HL-60/S4 (cell line): Measurements from ENCODE around the gene DBNDD2.

ENCODE experiments used
- in situ Hi-C: fragments of 300-500 bp; cut with MboI; formaldehyde crosslinking; loops from 2 replicates; pipeline ENCODE4 v1.14.3; 2022; ENCODE audit warnings: low sequenced_read_pairs

DBNDD2 gene

DNA sequence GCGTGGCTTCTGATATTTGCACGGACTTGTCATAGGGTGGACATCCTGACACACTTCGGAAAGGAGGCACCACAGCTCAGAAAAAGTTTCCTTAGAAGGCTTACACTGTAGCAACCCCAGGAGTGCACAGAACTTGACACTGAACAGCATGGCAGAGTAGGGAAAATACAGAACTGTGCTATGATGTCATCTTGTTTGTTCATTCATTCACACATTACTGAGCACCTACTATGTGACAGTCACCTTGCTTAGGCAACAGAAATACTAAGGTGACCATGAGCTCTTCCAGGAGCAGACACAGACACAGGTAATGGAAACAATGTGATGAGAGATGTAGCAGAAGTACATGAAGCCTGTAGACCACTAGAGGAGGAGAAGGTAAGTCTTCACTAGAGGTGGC lies 5.4 kb downstream of the DBNDD2 start:
- in situ Hi-C loops = no loop called here

DNA sequence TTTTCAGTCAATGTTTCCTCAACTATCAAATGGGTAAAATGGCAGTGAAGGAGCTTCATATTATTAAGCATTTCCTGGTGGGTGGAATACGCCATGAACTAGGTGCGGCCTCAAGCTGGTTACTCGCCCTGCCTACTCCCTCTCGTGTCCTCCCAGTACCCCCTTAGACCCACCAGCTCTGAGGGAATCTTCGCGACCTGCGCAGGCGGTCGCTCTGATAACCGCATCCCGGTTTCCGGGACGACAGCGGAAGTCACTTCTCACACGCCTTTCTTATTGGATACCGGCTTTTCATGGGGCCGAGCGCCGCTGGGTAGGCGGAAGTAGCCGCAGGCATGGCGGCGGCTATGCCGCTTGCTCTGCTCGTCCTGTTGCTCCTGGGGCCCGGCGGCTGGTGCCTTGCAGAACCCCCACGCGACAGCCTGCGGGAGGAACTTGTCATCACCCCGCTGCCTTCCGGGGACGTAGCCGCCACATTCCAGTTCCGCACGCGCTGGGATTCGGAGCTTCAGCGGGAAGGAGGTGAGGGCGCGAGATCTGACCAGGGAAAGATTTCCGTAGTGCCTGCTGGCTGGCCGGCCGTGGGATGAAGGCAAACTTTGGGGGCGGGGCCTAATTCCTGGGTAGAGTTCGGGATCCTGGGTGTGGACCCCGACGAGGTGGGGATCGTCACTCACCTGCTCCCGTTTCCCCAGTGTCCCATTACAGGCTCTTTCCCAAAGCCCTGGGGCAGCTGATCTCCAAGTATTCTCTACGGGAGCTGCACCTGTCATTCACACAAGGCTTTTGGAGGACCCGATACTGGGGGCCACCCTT lies 7.9 kb downstream of the DBNDD2 start, which contains the start of gene PIGT:
Gene PIGT (plus strand): TSS at position 320 of the 816 bp plus-strand sequence. CDS start 16 bp downstream, at position 336.
- in situ Hi-C loops = no loop called here

DNA sequence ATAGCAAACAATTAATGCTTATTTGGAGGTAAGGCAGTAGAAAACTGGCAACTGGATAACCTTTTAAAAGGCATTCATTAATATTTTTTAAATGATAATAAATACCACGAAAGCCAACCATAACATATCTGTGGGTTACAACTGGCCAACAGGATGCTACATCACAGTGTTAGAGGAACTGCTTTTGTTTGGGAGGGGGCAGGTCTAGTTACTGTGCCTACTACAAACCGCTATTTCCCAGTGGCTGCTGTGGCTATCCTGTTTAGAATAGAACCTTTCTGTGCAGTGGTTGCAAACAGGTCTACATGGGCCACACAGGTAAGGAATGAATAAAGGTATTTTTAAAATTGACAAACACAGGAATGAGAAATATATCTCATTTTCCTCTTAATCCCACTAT lies 8.8 kb downstream of the DBNDD2 start:
- in situ Hi-C loops = no loop called here

DNA sequence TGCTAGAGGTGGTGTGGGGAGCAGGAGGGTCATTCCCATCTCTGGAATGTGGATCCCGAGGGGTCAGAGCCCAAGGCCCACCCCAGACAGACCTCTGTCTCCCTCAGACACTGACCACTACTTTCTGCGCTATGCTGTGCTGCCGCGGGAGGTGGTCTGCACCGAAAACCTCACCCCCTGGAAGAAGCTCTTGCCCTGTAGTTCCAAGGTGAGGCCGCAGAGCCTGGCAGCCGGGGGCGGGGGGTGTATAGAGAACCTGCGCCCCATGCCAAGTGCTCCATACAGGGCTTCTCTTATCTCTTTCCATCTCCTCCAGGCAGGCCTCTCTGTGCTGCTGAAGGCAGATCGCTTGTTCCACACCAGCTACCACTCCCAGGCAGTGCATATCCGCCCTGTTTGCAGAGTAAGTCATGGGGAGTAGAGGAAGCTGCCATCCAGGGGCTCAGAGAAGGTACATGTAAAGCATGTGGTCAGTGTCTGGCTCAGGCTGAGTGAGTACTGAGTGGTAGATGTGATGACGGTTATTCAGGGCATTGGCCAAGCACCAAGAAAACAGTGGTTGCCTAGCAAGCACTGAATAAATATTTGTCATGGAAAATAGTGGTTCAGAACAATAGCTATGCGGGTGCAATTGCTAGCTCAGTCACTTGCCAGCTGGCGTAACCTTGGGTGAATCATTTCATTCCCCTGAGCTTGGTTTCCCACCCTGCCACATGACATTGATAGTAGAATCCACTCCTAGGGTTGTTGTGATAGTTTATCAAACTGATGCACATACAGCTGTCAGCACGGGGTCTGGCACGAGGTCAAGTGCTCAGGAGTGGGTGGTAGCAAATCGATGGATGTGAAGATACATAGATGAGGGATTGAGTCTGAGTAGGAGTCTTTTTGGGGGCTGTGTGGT lies 11.4 kb downstream of the DBNDD2 start:
- in situ Hi-C loops = no loop called here

DNA sequence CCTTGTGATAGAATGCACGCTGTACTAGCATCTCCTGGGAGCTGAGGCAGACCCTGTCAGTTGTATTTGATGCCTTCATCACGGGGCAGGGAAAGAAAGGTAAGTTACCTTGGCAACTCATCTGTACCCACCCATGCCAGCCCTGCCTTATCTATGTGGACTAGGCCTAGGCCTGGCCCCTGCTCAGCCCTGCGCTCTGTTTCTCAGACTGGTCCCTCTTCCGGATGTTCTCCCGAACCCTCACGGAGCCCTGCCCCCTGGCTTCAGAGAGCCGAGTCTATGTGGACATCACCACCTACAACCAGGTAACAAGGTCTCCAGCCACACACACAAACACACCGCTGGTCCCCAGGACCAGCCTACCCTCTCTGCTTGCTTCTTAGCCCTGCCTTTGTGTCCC lies 12.0 kb downstream of the DBNDD2 start:
- in situ Hi-C loops = no loop called here

DNA sequence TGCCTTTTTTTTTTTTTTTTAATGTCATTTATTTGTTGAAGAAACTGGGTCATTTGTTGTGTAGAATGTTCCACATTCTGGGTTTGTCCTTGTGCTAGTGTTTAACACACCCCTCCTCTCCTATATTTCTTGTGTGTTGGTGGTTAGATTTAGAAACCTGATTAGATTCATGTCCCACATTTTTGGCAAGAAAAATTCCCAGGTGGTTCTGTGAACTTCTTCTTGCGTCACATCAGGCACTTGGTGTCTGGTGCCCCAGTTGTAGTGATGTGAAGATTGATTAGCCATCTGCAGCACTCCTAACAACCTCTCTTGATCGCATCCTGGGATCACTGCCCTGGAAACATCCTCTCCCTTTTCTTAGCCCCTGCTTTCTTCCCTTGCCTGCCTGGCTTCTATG lies 15.6 kb downstream of the DBNDD2 start:
- in situ Hi-C loops = no loop called here

DNA sequence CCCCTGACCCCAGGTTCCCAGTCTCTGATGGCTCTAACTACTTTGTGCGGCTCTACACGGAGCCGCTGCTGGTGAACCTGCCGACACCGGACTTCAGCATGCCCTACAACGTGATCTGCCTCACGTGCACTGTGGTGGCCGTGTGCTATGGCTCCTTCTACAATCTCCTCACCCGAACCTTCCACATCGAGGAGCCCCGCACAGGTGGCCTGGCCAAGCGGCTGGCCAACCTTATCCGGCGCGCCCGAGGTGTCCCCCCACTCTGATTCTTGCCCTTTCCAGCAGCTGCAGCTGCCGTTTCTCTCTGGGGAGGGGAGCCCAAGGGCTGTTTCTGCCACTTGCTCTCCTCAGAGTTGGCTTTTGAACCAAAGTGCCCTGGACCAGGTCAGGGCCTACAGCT lies 17.5 kb downstream of the DBNDD2 start:
- in situ Hi-C loops = no loop called here

DNA sequence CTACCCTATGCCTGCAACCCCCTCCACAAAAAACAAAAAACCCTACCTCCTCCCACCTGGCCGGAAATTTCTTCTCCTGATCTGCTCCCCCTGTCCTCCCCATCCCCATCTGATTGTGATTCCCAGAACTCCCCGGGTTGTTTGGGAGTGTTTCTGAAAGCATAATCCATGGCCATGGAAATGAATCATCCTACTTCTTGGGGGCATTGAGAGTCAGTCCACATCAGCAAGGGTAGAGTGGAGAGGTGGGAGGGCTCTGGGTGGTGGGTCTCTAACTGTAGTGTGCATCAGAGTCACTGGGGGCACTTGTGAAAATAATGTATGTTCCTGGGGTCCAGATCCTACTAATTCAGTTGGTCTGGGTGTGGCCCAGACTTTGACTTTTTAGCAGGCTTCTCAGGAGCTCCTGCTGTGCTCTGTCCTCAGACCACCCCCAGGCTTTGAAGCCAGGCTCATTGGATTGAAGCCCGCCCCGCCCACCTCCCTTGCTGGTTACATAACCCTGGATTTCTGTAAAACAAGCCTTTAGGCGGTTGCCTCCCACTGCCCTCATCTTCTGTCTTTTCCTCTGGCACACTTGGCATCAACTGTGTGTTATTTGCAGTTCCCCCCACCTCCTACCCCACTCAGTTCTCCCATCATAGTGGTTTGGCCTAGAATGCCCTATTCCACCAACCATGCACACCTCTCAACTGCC lies 18.4 kb downstream of the DBNDD2 start:
- in situ Hi-C loops = no loop called here

DNA sequence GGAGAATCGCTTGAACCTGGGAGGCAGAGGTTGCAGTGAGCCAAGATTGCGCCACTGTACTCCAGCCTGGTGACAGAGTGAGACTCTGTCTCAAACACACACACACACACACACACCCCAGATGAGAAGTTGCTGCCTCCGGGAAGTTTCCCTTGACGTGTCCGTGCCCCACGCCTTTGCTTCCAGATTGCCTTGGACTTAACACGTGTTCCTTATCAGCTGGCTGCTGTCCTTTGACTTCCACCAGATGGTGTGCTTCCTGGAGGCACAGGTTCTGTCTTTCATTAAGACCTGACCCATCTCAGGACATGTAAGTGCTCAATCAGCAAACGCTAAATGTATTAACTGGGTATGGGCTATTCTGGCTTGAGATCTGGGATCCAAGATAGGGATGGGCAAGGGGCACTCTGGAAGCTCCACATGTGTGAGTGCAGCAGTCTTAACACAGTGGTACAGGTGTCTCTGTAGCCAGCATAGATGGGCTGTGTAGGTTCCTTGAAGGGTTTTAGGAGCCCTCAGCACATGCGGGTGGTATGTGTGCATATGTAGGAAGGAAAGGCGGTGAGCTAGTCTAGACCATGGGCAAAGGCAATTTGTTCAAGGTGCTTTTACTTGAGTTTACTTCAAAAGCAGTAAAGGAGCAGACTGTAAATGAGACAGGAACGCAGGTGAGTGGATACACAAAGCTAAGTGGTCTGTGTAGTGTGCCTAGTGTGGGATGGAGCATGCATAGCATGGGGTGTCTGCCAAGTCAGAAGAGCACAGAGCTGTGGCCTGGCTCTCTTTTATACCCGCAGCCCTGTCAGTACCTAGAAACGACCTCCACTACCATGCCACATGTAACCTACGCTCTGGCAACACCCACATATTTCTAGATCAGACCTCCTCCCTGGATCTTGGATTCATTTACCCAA lies 19.4 kb downstream of the DBNDD2 start:
- in situ Hi-C loops = no loop called here

DNA sequence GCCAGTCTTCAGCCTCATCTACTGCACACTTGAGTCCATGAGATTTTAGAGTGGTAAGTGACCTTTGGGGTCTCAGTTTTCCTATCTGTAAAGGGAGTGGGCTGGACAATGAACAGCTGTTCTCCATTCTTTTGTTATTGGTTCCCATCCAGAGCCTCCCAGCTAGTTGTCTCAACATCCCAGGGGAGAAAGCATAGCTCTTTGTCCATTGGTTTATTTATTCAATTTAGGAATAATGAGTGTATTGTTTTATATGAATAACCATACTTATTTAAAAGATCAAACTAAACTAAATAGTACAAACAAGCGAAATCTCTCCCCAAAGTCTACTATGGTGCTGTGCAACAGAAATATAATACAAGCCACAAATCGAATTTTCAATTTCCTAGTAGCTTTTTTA lies 21.5 kb downstream of the DBNDD2 start:
- in situ Hi-C loops = loop anchor here (10.0 kb wide), 1 partner anchor 105 kb away; no protein-coding TSS in a partner anchor

DNA sequence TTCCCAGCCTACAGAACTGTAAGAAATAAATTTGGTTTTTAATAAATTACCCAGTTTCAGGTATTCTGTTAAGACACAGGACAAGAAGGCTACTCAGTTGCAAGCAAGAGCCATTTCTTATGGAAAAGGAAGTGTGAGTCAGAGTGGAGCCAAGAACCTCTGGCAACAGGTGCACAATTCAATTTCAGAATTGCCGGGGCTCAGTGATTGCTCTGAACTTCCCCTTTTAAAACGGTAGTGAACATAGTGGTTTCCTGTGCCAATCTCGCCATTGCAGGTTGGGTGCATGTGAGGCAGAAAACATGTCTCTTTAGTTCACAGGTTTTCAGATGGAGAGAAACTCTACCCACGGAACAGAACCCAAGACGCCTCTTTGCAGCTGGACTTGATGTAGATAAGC lies 24.2 kb downstream of the DBNDD2 start:
- in situ Hi-C loops = loop anchor here (10.0 kb wide), 1 partner anchor 107 kb away; no protein-coding TSS in a partner anchor

DNA sequence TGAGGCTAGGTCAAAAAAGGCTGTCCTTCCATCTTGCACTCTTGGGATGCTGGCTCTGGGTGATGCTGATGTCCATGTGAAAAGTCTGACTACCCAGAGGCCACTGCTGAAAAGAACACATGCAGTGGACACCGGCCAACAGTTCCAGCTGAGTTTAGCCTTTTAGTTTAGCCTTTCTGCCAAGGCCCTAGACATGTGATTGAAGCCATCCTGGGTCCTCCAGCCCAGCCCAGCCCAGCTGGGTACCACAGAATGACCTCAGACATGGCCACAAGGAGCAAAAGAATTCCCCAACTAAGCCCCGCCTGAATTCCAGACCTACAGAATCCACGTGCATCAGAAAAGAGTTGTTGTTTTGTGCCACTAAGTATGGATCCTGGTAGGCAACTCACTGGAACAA lies 25.2 kb downstream of the DBNDD2 start:
- in situ Hi-C loops = loop anchor here (10.0 kb wide), 1 partner anchor 109 kb away; no protein-coding TSS in a partner anchor

DNA sequence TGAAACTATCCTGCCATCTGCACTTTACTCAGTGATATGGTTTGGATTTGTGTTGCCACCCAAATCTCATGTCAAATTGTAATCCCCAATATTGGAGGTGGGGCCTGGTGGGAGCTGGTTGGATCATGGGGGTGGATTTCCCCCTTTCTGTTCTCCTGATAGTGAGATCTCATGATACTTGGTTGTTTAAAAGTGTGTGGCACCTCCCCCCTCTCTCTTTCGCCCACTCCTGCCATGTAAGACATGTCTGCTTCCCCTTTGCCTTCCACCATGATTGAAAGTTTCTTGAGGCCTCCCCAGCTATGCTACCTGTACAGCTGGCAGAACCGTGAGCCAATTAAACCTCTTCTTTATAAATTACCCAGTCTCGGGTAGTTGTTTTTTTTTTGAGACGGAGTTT lies 25.9 kb downstream of the DBNDD2 start:
- in situ Hi-C loops = loop anchor here (10.0 kb wide), 1 partner anchor 109 kb away; no protein-coding TSS in a partner anchor

DNA sequence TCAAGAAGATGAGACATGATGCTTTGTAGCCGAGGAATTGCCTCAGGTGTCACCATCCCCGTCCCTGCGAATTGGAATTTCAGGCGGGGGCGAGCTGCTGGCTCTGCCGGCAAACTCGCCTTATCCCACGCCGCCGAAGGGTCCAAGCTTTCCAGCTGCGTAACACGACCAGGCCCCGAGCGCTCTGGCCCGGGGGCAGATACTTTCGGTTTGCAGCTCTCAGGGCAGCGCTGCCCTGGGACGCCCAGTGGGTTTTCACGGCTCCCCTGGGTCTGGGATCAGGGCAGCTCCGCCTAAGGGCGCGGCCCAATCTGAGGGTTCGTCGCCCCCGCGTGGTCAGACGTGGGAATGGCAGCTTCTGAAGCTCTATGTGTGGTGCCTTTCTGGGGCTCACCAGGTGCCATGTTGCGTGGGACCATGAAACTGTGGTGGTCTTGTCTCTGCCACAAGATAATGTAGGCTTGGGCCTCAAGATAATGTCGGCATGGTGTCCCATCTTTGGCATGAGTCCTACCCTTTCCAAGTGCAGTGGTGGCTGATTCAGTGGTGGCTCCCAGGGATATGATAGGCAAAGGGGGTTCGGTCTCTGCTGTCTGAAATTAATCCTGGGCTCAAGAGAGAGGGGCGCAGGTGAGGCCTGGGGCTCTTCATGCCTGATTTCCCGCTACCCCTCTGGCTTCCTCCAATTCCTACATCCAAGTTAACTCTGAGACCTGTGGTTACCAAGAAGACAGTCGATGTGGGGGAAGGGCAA lies 28.8 kb downstream of the DBNDD2 start:
- in situ Hi-C loops = loop anchor here (5.0 to 10.0 kb wide), 2 partner anchors 75 to 112 kb away; partner anchors contain the start of gene SYS1

DNA sequence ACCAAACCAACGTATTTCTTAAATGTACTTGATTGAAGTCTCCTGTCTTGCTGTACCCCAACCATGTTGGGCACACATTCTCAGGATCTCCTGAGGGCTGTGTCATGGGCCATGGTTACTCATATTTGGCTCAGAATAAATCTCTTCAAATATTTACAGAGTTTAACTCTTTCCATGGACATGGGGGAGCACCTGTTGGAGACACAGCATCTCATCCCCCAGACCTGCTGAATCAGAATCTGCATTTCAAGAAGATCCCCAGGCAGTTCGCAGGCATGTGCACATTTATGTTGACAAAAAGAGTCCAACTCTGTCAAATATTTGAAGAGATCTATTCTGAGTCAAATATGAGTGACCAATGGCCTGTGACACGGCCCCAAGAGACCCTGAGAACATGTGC lies 32.3 kb downstream of the DBNDD2 start:
- in situ Hi-C loops = no loop called here

DNA sequence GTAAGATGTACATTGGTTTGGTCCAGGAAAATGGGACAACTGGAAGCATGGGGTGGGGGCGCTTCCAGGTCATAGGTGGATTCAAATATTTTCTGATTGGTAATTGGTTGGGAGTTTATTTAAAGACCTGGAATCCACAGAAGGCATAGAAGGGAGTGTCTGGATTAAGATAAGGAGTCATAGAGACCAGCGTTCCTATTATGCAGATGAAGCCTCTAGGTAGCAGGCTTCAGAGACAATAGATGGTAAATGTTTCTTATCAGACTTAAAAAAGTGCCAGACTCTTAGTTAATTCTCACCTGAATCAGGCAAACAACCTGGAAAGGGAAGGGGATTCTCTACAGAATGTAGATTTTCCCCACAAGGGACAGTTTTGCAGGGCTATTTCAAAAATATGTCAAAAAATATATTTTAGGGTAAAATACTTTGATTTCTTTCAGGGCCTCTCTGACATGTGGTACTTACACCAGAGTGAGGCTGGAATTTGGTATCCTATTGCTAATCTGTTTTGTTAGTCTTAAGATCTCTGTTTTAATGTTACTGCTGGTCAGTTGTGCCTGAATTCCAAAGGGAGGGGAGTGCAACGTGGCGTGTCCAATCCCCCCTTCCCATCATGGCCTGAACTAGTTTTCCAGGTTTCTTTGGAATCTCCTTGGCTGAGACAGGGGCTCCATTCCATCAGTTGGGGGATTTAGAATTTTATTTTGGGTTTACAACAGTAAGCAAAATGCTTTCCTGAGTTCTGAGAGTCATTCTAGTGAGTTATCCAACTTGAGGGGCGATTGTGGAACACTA lies 33.0 kb downstream of the DBNDD2 start:
- in situ Hi-C loops = no loop called here

DNA sequence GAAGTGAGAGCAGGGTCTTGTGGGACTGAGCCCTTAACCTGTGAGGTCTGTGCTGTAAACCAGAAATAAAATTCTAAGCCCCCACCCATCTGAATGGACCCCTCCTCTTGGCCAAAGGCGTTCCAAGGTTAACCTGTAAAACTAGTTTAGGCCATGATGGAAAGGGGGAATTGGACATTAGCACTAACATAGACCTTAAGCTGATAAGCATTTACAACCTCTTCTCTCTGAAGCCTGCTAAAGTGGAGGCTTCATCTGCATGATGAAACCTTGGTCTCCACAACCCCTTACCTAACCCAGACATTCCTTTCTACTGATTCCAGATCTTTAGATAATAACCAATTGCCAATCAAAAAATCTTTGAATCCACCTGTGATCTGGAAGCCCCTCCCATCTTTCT lies 33.7 kb downstream of the DBNDD2 start:
- in situ Hi-C loops = no loop called here

DNA sequence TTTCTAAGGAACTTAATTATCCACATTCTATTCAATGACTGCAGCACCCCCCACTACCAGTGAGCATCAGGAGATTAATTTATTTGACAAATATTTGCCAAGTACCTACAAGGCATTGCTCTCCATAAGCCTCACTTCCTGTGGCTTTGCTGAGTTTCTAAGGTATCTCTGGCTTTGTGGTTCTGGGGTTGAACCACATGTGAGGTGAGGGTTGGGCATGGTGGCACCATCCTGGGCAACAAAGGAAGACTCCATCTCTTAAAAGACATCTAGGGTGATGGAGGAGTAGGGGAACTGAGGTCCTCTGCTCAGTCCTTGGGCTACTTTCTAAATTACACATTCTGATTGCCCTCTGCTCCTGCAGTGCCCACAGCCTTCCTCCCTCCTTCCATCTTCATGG lies 36.0 kb downstream of the DBNDD2 start:
- in situ Hi-C loops = no loop called here
